ENCODE measurements around the gene SFTPA2.
"Not testable (repeated sequence)": the region's sequence is repeated elsewhere in the genome, so short reads cannot be mapped to it uniquely, and the experiment has no call there.

Gene SFTPA2

DNA sequence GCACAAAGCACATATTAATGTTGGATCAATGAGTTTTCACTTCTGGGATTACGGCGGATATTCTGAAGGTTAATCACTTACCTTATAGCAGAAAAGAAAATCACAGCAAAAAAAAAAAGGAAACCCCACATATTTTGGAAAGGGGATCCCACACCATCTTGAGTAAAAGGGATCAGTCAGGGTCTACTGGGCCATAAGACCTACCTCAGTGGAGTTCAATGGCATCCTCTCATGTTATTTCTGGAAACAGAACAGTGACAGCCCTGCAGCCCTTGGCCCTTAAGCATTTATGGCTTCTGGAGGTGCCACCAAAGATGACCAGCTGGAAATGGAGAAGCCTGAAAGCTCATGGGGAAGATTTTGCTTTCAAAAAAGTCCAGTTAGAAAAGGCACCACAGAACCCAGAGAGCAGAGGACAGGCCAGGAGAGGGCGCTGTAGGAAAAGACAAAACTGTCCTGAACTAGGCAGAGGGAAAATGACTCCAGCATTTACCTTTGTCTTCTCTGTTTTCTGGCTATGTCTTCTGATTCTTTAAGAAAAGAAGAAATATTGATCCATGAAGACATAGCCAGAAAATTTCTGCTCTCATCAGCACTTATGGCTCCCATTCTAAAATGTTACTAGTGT, 50.8 kb downstream of the SFTPA2 start:
- DNase-seq: not testable (repeated sequence)

DNA sequence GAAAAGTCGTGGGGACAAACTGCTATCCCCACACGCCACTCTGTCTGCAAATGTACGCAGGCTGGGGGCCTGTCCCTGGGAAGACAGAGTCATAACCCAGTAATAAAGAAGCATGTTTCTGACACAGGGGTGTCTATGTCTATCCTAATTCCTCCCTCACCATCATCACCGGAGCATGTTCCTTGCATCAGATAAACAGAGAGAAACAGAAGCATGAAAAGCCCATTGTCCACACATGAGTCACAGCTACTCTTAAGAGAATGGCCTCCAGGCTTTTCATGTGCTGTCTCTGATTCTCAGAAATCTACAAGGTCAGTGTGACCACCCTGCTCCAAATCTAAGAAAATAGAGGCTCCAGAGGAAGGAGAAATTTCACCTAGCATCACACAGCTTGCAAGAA, 52.0 kb downstream of the SFTPA2 start:
- not testable (repeated sequence) for DNase-seq

DNA sequence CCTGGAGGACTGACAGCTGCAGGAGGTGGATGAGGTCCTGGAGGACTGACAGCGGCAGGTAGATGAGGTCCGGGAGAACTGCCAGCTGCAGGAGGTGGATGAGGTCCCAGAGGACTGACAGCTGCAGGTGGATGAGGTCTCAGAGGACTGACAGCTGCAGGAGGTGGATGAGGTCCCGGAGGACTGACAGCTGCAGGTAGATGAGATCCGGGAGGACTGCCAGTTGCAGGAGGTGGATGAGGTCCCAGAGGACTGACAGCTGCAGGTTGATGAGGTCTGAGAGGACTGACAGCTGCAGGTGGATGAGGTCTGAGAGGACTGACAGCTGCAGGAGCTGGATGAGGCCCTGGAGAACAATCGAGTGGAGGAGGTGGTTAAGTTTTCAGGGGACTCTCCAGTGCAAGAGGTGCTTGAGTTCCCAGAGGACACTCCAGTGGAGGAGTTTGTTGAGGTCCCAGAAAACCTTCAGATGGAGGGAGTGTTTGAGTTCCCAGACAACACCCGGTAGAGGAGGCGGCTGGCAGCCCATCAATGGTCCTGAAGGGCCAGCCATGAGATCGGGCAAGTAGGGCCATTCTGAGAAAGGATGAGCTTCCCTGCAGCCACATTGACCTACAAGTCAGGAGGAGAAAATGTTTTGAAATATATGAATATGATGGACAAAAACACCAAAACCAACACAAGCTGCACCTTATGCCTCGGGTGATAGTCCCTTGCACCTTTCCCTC, 52.6 kb downstream of the SFTPA2 start:
- DNase-seq: no peak
